22Rv1 (cell line): Measurements from ENCODE around the gene TNRC6C.

Experiments
- CTCF ChIP-seq: fragments of 450-650 bp; IDR thresholded peaks from 2 replicates; pipeline ENCODE4 v1.5.1; 2017; ENCODE audit warnings: mild to moderate bottlenecking
- ZFX ChIP-seq: fragments of 450-650 bp; IDR thresholded peaks from 2 replicates; pipeline ENCODE4 v1.6.1; 2017; ENCODE audit warnings: antibody characterized with exemption, borderline replicate concordance

- TF ChIP-seq CTCF (no peak), ZFX (no peak)
These were observed 181.9 kb downstream of the TNRC6C start for GRCh38 chr17:78140169-78141051.
